ENCODE measurements around the gene TRIM46.
"Not testable (repeated sequence)": the region's sequence is repeated elsewhere in the genome, so short reads cannot be mapped to it uniquely, and the experiment has no call there.

TRIM46 gene

DNA sequence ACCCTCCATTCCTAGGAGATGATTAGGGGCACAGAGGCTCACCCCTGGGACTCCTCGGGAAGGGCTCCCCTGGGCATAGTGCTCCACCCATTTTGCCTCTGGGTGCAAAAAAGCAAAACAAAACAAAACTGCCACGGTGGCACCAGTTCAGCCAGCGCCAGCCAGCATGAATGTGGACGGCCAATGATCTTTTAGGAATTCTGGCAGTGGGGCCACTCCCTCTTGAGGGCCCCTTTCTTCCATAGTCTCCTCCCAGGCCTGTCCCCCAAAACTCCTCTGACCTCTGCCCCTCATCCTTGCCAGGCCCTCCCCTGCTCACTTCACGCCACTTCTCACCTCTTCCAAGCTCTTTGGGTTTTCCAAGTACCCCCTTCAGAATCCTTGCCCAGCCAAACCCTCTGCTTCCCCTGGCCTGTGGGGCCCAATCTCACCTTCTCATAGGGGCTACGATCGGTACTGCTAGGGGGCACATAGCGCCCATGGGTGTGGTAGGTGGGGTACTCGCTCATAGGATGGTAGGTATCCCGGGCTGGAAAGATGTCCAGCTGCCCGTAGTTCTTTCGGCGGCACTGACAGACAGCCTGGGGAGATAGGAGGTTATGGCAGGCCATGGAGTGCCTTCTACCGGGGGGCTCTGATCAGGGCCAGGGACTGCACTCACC, 13.3 kb downstream of the TRIM46 start:
- TF ChIP-seq, protein P1, sequence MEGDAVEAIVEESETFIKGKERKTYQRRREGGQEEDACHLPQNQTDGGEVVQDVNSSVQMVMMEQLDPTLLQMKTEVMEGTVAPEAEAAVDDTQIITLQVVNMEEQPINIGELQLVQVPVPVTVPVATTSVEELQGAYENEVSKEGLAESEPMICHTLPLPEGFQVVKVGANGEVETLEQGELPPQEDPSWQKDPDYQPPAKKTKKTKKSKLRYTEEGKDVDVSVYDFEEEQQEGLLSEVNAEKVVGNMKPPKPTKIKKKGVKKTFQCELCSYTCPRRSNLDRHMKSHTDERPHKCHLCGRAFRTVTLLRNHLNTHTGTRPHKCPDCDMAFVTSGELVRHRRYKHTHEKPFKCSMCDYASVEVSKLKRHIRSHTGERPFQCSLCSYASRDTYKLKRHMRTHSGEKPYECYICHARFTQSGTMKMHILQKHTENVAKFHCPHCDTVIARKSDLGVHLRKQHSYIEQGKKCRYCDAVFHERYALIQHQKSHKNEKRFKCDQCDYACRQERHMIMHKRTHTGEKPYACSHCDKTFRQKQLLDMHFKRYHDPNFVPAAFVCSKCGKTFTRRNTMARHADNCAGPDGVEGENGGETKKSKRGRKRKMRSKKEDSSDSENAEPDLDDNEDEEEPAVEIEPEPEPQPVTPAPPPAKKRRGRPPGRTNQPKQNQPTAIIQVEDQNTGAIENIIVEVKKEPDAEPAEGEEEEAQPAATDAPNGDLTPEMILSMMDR (IDR thresholded peaks at IDR 0.05), result no peak
- no peak overlapping the region for H3K27ac ChIP-seq
- H3K9me3 ChIP-seq, result no peaks in the 10 kb centered on the region
- no peak for DNase-seq
- intact Hi-C loops (cut with DNase I; ENCODE audit: low total_unique reads), result no loop called here
- H3K36me3 ChIP-seq, result no peaks in the 10 kb centered on the region
- H3K4me3 ChIP-seq, result no peak overlapping the region
- peaks cover 0 to 21% (median 0%) of the 10 kb centered on the region in 4 donors for H3K4me1 ChIP-seq
- H3K27me3 ChIP-seq, result no peaks in the 10 kb centered on the region

DNA sequence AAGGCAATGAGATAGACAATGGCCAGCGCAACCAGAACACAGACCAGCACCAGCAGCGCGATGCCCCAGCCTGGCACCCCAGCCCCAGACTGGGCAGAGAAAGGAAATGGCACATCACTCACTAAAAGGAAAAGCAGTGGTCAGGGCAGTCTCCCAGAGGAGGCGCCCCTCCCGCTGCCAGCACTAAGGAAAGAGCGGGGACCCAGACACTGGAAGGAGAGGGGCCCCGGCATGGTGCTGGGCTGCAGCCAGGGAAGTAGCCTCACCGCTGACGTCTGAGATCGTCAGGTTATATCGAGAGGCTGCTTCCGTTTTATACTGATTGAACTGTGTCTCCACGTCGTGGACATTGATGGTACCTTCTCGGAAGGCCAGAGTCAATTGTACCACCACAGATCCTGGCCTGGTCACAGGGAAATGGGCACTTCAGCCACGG, 13.8 kb downstream of the TRIM46 start:
- Histone ChIP-seq H3K27ac (no peak overlapping the region), H3K4me3 (no peak overlapping the region), H3K36me3 (no peaks in the 10 kb centered on the region), H3K9me3 (no peaks in the 10 kb centered on the region), H3K27me3 (no peaks in the 10 kb centered on the region), H3K4me1 (peaks cover 0 to 22% (median 0%) of the 10 kb centered on the region in 4 donors)
- no peak for DNase-seq
- TF ChIP-seq, protein P1 (IDR thresholded peaks at IDR 0.05), result no peak
- intact Hi-C loops (cut with DNase I; ENCODE audit: low total_unique reads), result no loop called here

DNA sequence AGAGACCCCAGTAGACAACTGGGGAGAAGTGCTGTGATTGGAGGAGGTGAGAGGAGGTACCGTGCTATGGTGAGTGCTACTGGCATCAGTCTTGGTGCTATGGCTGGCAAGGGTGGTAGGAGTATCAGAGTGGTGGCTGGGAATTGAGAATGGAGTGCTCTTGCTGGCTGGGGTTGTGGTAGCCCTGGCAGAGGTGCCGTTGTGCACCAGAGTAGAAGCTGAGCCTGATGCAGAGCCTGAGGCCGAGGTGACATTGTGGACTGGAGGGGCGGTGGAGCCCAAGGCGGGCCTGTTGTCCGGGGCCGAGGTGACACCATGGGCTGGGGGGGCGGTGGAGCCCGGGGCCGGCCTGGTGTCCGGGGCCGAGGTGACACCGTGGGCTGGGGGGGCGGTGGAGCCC, 14.6 kb downstream of the TRIM46 start:
- TF ChIP-seq, protein P1 (IDR thresholded peaks at IDR 0.05), result no peak
- H3K27ac ChIP-seq, result no peak overlapping the region

GRCh38 chr1:155189926-155190325, 16.3 kb downstream of the TRIM46 start:
- H3K27me3 ChIP-seq; DNase-seq; H3K36me3 ChIP-seq; H3K4me3 ChIP-seq; intact Hi-C loops (cut with DNase I; ENCODE audit: low total_unique reads); H3K27ac ChIP-seq; H3K9me3 ChIP-seq: not testable (repeated sequence)
- H3K4me1 ChIP-seq, result peaks cover 0 to 39% (median 17%) of the 10 kb centered on the region in 4 donors

More for the DNA sequence above, 14.6 kb downstream of the TRIM46 start:
- no peak overlapping the region for H3K4me3 ChIP-seq
- intact Hi-C loops (cut with DNase I; ENCODE audit: low total_unique reads), result no loop called here
- H3K36me3 ChIP-seq, result no peaks in the 10 kb centered on the region
- H3K4me1 ChIP-seq, result peaks cover 0 to 30% (median 6%) of the 10 kb centered on the region in 4 donors
- no peaks in the 10 kb centered on the region for H3K9me3 ChIP-seq
- H3K27me3 ChIP-seq, result no peaks in the 10 kb centered on the region
- no peak for DNase-seq

GRCh38 chr1:155191904-155192303, 18.3 kb downstream of the TRIM46 start:
- Histone ChIP-seq H3K27ac (peak overlapping the region; percentile 82 to 83), H3K4me3 (no peak overlapping the region), H3K27me3 (no peaks in the 10 kb centered on the region), H3K9me3 (no peaks in the 10 kb centered on the region), H3K36me3 (peaks cover 0 to 4% (median 0%) of the 10 kb centered on the region in 3 donors), H3K4me1 (peaks cover 0 to 43% (median 28%) of the 10 kb centered on the region in 4 donors)
- DNase-seq, result no peak
- TF ChIP-seq, protein P1 (IDR thresholded peaks at IDR 0.05), result no peak
- intact Hi-C loops (cut with DNase I; ENCODE audit: low total_unique reads), result no loop called here

GRCh38 chr1:155192346-155193274, 19.0 kb downstream of the TRIM46 start:
- intact Hi-C loops (cut with DNase I; ENCODE audit: low total_unique reads), result no loop called here
- Histone ChIP-seq H3K27ac (peak overlapping the region; percentile 82 to 83), H3K36me3 (peaks cover 0 to 11% (median 4%) of the 10 kb centered on the region in 3 donors), H3K9me3 (no peaks in the 10 kb centered on the region), H3K4me3 (peak overlapping the region; percentile 54 to 77), H3K27me3 (no peaks in the 10 kb centered on the region), H3K4me1 (peaks cover 0 to 38% (median 28%) of the 10 kb centered on the region in 4 donors)
- no peak for DNase-seq
- TF ChIP-seq, protein P1 (IDR thresholded peaks at IDR 0.05), result no peak
